SK-N-SH treated with all-trans-retinoic acid at 6 μM for 48 hours (cell line): ENCODE results near the gene ITLN1.

ENCODE experiments used
- ARNTL ChIP-seq: fragments of 450-650 bp; formaldehyde crosslinking; IDR thresholded peaks from 2 replicates; pipeline ENCODE4 v1.5.0; 2020; ENCODE audit warnings: low read depth, mild to moderate bottlenecking, moderate library complexity, borderline replicate concordance
- PATZ1 ChIP-seq: fragments of 250-450 bp; sonication (Bioruptor Pico); IDR thresholded peaks from 2 replicates; pipeline ENCODE4 v1.8.0; 2020; ENCODE audit warnings: mild to moderate bottlenecking, moderate library complexity, borderline replicate concordance
- POU6F1 ChIP-seq: fragments of 250-450 bp; sonication (Bioruptor Pico); IDR thresholded peaks from 2 replicates; pipeline ENCODE4 v1.8.0; 2021; ENCODE audit warnings: low read depth, mild to moderate bottlenecking, moderate library complexity, borderline replicate concordance
- TCF4 ChIP-seq: fragments of 250-450 bp; sonication (Bioruptor Pico); IDR thresholded peaks from 2 replicates; pipeline ENCODE4 v1.8.0; 2021; ENCODE audit warnings: mild to moderate bottlenecking, moderate library complexity, borderline replicate concordance
- TOX ChIP-seq: fragments of 250-450 bp; sonication (Bioruptor Pico); IDR thresholded peaks from 2 replicates; pipeline ENCODE4 v1.8.0; 2021; ENCODE audit warnings: mild to moderate bottlenecking, moderate library complexity, borderline replicate concordance
- ZFP30 ChIP-seq: fragments of 450-650 bp; formaldehyde crosslinking; IDR thresholded peaks from 2 replicates; pipeline ENCODE4 v1.5.0; 2022; ENCODE audit warnings: mild to moderate bottlenecking, moderate library complexity
- ZNF565 ChIP-seq: fragments of 450-650 bp; formaldehyde crosslinking; conservative IDR thresholded peaks from 2 replicates; pipeline ENCODE4 v1.5.0; 2020; ENCODE audit warnings: low read depth, mild to moderate bottlenecking, moderate library complexity
- ZNF70 ChIP-seq: fragments of 450-650 bp; formaldehyde crosslinking; IDR thresholded peaks from 2 replicates; pipeline ENCODE4 v1.5.0; 2020; ENCODE audit warnings: mild to moderate bottlenecking, moderate library complexity

GRCh38 chr1:160834945-160835565 is 49.9 kb downstream of the ITLN1 start:
- TF ChIP-seq PATZ1 (CRISPR knock-in tag) (no peak), ZFP30 (CRISPR knock-in tag) (no peak), POU6F1 (CRISPR knock-in tag) (no peak), ZNF70 (CRISPR knock-in tag) (no peak), ZNF565 (no peak), ARNTL (CRISPR knock-in tag) (no peak), TCF4 (CRISPR knock-in tag) (no peak), TOX (CRISPR knock-in tag) (no peak)
